Stomach smooth muscle (tissue), 2 donors: ENCODE data around the gene CDC42EP1.
"Not testable (repeated sequence)": the region's sequence is repeated elsewhere in the genome, so short reads cannot be mapped to it uniquely, and the experiment has no call there.

Experiments used
- H3K27ac ChIP-seq: one replicate; pipeline ENCODE4 v1.7.0; 2013; ENCODE audit warnings: mild to moderate bottlenecking, low read length, inconsistent platforms
- H3K27me3 ChIP-seq, 2 donors: one replicate each; pipeline ENCODE4 v1.7.0; 2013; ENCODE audit warnings: low read length in 2 of 2; ENCODE audit not compliant: insufficient read depth in 2 of 2, control insufficient read depth in 1 of 2
- H3K36me3 ChIP-seq, 2 donors: one replicate each; pipeline ENCODE4 v1.7.0; 2013; ENCODE audit warnings: low read length in 2 of 2; ENCODE audit not compliant: control insufficient read depth in 2 of 2, insufficient read depth in 2 of 2
- H3K4me1 ChIP-seq: one replicate; pipeline ENCODE4 v1.7.0; 2013; ENCODE audit warnings: low read length; ENCODE audit not compliant: control insufficient read depth, insufficient read depth
- H3K4me3 ChIP-seq, 2 donors: one replicate each; pipeline ENCODE4 v1.7.0; 2013; ENCODE audit warnings: low read length in 2 of 2
- H3K9ac ChIP-seq, 2 donors: one replicate each; pipeline ENCODE4 v1.7.0; 2013; ENCODE audit warnings: low read length in 2 of 2, mild to moderate bottlenecking in 1 of 2
- H3K9me3 ChIP-seq, 2 donors: one replicate each; pipeline ENCODE4 v1.7.0; 2013; ENCODE audit warnings: low read length in 2 of 2; ENCODE audit not compliant: control insufficient read depth in 2 of 2
- donor health status: healthy.
- donor health status: Pancreatic carcinoma.

The CDC42EP1 gene

DNA sequence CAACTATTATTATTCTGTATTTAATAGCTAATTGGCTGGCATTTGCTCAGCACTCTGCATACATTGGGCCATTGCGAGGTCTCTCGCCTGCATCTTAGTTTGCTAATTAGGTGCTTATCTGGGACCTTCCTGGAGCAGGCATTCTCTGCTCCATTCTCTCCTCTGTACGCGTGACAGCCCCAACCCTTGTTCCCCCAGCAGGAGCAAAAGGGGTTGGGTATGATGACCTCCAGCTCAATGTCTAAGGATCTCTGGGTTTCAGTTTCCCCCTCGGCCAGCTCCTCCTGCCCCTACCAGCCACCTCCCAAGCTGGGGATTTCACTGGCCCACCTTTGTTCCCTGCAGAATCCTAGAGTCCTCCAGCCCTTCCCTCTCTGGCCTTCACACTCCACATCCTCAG is 29.4 kb downstream of the CDC42EP1 start:
- Histone ChIP-seq H3K27me3 (no peaks in the 10 kb centered on the region), H3K9me3 (no peaks in the 10 kb centered on the region), H3K27ac (no peak overlapping the region), H3K4me1 (no peaks in the 10 kb centered on the region), H3K9ac (no peak overlapping the region), H3K36me3 (no peaks in the 10 kb centered on the region), H3K4me3 (no peak overlapping the region)

DNA sequence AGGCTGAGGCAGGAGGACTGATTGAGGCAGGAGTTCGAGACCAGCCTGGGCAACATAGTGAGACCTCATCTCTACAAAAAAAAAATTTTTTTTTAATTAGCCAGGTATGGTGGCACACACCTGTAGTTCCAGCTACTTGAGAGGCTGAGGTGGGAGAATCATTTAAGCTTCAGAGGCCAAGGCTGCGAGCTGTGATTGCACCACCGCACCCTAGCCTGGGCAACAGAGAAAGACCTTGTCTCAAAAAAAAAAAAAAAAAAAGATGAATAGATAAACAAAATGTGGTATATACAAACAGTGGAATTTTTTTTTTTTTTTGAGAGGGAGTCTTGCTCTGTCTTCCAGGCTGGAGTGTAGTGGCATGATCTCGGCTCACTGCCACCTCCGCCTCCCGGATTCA is 30.8 kb downstream of the CDC42EP1 start:
- not testable (repeated sequence) for H3K4me1 ChIP-seq, H3K27me3 ChIP-seq, H3K27ac ChIP-seq

DNA sequence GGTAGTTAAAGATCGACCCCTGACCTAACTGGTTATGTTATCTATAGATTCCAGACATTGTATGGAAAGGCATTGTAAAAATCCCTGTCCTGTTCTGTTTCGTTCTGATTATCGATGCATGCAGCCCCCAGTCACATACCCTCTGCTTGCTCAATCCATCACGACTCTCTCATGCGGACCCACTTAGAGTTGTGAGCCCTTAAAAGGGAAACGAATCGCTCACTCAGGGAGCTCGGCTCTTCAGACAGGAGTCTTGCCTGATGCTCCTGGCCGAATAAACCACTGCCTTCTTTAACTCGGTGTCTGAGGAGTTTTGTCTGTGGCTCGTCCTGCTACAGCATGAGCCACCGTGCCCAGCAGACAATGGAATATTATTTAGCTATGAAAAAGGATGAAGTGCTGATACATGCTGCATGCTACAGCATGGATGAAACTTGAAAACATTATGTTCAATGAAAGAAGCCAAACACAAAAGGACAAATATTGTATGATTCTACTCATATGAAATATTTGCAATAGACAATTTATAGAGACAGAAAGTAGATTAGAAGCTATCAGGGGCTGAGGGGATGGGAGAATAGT is 31.6 kb downstream of the CDC42EP1 start:
- Histone ChIP-seq H3K27ac (no peak overlapping the region), H3K4me3 (no peak overlapping the region), H3K4me1 (no peaks in the 10 kb centered on the region), H3K9ac (no peak overlapping the region), H3K9me3 (no peaks in the 10 kb centered on the region), H3K27me3 (no peaks in the 10 kb centered on the region), H3K36me3 (no peaks in the 10 kb centered on the region)

More for the DNA sequence above, 30.8 kb downstream of the CDC42EP1 start:
- not testable (repeated sequence) for H3K9me3 ChIP-seq, H3K9ac ChIP-seq, H3K36me3 ChIP-seq, H3K4me3 ChIP-seq

DNA sequence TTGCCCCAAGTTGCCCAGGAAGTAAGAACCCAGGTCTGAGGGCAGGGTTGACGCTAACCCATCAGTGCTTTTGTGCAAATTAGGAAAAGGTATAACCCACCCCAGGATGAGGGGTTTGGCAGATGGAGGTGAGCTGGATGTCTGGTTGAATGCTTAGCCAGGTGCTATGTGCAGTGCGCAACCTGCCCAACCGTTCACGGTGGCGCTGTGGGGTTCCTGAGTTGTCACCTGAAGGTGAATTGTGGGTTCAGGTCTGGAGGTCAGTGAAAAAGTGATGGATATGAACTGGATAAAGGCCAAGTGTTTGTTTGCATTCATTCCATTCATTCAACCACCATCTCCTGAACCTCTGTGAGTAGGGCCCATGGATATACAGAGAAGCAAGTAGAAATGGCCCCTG is 34.0 kb downstream of the CDC42EP1 start:
- Histone ChIP-seq H3K27me3 (no peaks in the 10 kb centered on the region), H3K9ac (no peak overlapping the region), H3K27ac (no peak overlapping the region), H3K36me3 (no peaks in the 10 kb centered on the region), H3K4me3 (no peak overlapping the region), H3K4me1 (no peaks in the 10 kb centered on the region), H3K9me3 (no peaks in the 10 kb centered on the region)

DNA sequence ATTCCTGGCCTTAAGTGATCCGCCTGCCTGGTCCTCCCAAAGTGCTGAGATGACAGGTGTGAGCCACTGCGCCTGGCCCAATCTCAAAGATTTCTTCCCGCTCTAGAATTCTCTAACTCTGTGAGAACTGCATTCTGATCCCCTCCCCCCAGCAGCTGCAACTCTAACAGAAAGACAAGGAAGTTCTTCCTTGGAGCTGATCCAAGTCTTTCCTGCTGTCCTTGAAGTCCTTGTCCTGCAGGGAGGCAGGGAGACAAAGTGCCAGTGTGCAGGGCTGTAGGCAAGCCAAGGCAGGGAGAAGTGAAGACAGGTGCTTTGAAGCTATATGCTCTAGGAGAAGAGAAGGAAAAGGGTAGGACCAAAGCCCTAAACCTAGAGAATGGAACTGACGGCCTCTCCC is 38.9 kb downstream of the CDC42EP1 start:
- H3K36me3 ChIP-seq, result no peaks in the 10 kb centered on the region
- no peak overlapping the region for H3K4me3 ChIP-seq
- no peak overlapping the region for H3K27ac ChIP-seq
- peaks cover 0 to 9% of the 10 kb centered on the region in 2 donors for H3K27me3 ChIP-seq
- H3K9ac ChIP-seq, result no peak overlapping the region
- H3K4me1 ChIP-seq, result no peaks in the 10 kb centered on the region
- no peaks in the 10 kb centered on the region for H3K9me3 ChIP-seq

DNA sequence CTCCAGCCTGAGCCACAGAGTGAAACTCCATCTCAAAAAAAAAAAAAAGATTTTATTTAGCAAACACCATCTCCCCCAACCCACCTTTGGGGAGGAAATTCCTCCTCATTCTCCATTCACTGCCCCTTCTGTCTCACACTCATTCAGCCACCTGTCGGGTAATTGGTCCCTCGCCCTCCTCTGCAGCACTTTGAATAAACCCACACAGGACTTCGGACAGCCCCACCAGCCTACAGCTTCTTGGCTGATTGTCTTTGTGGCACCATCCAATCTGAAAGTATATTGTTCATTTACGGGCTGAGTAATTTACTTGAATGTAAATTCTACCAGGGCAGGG is 40.9 kb downstream of the CDC42EP1 start:
- H3K4me3 ChIP-seq, result no peak overlapping the region
- H3K27ac ChIP-seq, result no peak overlapping the region
- H3K4me1 ChIP-seq, result no peaks in the 10 kb centered on the region
- no peaks in the 10 kb centered on the region for H3K36me3 ChIP-seq
- no peak overlapping the region for H3K9ac ChIP-seq
- no peaks in the 10 kb centered on the region for H3K9me3 ChIP-seq
- peaks cover 0 to 13% of the 10 kb centered on the region in 2 donors for H3K27me3 ChIP-seq

DNA sequence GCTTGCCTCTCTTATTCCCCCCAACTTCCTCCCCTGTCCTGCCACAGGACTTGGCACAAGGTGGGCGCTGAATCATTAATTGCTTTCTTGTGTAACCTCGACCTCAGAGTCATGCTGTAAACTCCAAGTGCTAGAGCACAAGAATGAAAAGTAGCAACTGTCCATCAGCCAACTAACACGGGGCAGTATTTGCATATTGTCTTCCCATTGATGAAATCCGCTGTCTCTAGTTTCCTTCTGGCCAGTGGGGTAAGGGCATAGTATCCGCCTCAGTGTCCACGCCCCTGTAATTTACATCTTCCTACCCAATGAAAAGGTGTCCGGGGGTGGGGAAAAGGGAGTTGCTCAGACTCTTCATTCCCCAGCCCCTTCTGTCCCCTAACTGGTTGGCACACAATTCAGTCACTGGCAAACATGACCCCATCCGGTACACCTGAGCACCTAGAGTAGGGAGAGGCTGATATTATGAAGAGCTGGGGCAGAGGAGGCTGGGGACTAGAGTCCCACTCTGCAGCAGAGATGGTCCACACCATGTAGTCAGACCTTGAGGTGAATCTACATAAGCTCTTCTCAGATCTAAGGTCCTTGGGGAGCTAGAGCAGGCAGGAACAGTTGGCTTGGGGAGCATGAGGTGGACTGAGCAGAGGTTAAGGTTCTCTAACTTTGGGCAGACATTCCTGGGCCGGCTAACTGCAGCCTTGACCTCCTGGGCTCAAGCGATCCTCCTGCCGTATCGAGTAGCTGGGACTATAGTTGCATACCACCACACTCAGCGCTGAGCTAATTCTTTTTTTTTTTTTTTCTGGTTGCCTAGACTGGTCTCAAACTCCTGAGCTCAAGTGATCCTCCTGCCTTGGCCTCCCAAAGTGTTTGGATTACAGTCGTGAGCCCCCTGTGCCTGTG is 41.5 kb downstream of the CDC42EP1 start:
- Histone ChIP-seq H3K27me3 (peaks cover 0 to 13% of the 10 kb centered on the region in 2 donors), H3K4me3 (no peak overlapping the region), H3K9me3 (no peaks in the 10 kb centered on the region), H3K27ac (no peak overlapping the region), H3K4me1 (peaks cover under 1% of the 10 kb centered on the region), H3K36me3 (no peaks in the 10 kb centered on the region), H3K9ac (no peak overlapping the region)

DNA sequence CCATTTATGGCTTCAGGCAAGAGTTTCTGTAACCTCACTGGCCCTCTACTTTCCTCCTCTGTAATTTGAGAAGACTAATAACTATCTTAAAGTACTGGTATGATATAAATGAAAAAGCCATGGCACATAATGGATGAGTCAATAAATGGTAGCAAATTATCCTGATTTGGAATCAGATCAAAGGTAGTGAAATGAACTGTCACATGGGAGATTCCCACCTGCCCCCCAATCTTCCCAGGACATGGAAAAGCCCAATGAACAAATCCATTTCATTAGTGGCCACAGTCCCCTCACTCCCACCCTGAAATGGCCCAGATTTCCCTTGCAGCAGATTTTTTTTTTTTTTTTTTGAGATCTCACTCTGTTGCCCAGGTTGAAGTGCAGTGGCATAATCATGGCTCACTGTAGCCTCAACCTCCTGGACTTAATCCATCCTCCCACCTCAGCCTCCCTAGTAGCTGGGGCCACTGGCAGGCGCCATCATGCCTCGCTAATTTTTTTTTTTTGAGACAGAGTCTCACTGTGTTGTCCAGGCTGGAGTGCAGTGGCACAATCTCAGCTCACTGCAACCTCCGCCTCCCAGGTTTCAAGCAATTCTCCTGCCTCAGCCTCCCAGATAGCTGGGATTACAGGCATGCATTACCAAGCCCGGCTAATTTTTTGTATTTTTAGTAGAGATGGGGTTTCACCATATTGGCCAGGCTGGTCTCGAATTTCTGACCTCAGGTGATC is 42.4 kb downstream of the CDC42EP1 start:
- H3K4me1 ChIP-seq, H3K4me3 ChIP-seq, H3K9me3 ChIP-seq, H3K27ac ChIP-seq, H3K9ac ChIP-seq, H3K36me3 ChIP-seq: not testable (repeated sequence)
- peaks cover 0 to 13% of the 10 kb centered on the region in 2 donors for H3K27me3 ChIP-seq

DNA sequence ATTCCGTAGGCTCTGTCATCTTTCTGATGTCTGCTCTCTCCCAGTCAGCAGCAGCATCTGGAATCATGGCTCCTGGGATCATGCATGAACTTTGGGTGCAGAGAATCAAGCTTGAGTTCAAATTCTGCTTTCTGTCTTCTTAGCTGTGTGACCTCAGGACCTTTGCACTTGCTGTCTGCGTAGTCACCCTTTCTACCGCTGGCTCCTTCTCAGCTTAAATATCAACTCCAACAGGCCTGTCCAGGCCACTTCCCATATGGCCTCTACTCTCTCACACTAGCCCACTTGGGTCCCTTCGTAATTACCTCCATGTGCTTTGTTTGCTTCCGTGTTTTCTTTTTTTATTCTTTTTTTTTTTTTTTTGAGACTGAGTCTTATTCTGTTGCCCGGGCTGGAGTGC is 43.8 kb downstream of the CDC42EP1 start:
- Histone ChIP-seq H3K36me3 (no peaks in the 10 kb centered on the region), H3K9me3 (no peaks in the 10 kb centered on the region), H3K4me3 (no peak overlapping the region), H3K27ac (no peak overlapping the region), H3K27me3 (peaks cover 0 to 13% of the 10 kb centered on the region in 2 donors), H3K4me1 (peaks cover 10% of the 10 kb centered on the region), H3K9ac (no peak overlapping the region)

DNA sequence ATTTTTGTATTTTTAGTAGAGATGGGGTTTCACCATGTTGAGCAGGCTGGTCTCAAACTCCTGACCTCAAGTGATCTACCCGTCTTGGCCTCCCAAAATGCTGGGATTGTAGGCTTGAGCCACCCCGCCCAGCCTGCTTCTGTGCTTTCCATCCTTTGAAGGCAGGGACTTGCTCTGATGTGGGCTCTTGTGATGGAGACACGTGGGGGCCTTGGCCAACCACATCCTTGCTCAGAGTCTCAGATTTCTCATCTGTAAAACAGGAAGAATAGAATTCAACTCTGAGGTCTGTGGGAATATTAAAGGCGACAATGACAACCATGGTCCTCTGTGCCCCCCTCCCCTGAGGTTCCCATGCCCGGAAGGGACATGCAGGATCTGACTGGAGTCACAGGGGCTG is 44.6 kb downstream of the CDC42EP1 start:
- peaks cover 18% of the 10 kb centered on the region for H3K4me1 ChIP-seq
- H3K27ac ChIP-seq, result no peak overlapping the region
- H3K36me3 ChIP-seq, result no peaks in the 10 kb centered on the region
- no peaks in the 10 kb centered on the region for H3K9me3 ChIP-seq
- H3K27me3 ChIP-seq, result peaks cover 0 to 13% of the 10 kb centered on the region in 2 donors
- H3K9ac ChIP-seq, result no peak overlapping the region
- H3K4me3 ChIP-seq, result no peak overlapping the region
